Measurements from ENCODE around the gene UTP3.

UTP3 gene

DNA sequence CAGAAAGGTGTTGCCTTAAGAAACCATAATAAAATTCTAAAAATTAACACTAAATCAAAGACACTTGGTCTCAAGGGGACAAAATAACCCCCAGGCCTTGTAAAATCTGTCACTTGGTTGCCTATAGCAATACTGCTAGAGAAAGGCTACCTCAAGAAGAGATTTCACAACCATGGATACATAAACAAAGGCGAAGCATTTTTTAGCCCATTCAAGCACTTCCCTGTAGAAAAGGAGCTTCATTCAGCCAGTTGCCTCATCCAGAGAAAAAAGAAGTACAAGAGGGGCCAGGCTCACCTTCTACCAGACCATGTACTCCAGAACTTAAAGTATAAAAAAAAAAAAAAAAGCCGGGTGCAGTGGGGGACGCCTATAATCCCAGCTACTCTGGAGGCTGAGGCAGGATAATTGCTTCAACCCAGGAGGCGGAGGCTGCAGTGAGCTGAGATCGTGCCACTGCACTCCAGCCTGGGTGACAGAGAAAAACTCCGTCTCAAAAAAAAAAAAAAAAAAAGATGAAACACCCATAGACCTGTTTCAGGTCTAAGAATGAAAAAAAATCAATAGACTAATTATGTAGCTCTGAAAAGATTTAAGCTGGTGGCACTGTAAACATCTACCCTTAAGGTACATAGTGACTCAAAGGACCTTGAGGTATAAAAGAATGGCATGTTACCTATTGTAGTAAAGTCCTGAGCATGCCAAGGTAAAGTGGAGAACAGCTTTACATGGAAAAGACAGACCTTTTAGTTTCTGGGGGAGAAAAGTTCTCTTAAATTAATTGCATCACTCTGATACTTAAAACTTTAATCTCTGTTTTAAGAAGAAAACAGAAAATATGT, 51.4 kb downstream of the UTP3 start:
- TF ChIP-seq ZNF274 (IDR thresholded peaks at IDR 0.05; ENCODE audit: low read depth, low read length) = no peak
- no peak overlapping the region for H3K4me3 ChIP-seq (ENCODE audit: low read length)
